Measurements from ENCODE around the gene CD3G. TPM values are rescaled to one million over a fixed set of nuclear protein-coding genes. Genes with fewer than 3 reads are reported as not detected.
A peak's percentile ranks its signal among the peaks of the same experiment; 100 is the strongest.
"Not testable (repeated sequence)": the region's sequence is repeated elsewhere in the genome, so short reads cannot be mapped to it uniquely, and the experiment has no call there.

CD3G gene
- total RNA-seq, 2 experiments from 2014 or later = 199 to 212 TPM

DNA sequence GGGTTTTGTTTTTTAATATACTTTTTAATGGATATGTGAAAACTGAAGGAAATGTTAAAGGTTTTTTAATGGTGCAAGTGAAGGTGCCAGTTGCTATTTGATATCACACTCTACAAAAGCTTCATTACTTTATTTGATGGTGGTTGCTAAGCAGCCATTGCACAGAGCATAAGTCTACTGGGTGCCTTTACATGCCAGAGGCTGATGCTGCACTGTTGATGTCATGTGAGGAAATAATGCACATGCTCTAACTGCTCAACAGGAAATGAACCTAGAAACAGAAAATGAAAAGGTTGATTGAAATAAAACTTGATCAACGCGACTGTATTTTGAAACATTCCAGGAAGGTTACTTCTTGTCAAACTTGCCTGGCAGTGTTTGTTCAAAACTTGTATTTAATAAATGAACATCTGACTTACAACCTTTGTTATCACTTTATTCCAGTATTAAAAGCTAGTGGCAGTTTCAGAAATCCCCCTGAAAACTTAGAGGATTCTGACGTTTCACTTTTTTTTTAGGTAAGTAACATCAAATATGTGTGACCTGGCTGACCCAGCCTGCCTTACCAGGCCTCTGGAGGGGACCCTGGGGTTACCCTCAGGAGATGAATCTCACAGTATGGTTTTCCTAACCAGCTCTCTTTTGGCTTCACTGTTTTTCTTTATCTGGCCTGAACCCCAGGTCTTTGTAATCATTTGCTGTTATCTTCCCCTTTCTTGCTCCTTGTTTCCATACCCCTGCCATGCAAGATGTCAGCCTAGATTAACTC is 54.8 kb downstream of the CD3G start:
- H3K36me3 Mint-ChIP-seq = peaks cover 17% of the 10 kb centered on the region
- DNase-seq (no peak), ATAC-seq (ENCODE audit: low read depth) (peak; percentile 85)
- no peaks in the 10 kb centered on the region for H3K27me3 Mint-ChIP-seq
- H3K9me3 Mint-ChIP-seq = no peaks in the 10 kb centered on the region
- peak overlapping the region; percentile 100 for H3K27ac Mint-ChIP-seq
- H3K4me3 Mint-ChIP-seq = peak overlapping the region; percentile 97
- POLR2A ChIA-PET = interaction anchor here (0.6 to 3.9 kb wide), 5 partner anchors 37 to 94 kb away, joined by 3 to 22 read pairs (median 4); partner anchors contain the start of genes KMT2A and UBE4A
- peaks cover 41% of the 10 kb centered on the region for H3K4me1 Mint-ChIP-seq

GRCh38 chr11:118401151-118401879 is 57.2 kb downstream of the CD3G start, which contains the start of gene ATP5MG:
TSS of gene ATP5MG (plus strand) at chr11:118401606. CDS start at chr11:118401666, 60 bp downstream.
- Mint-ChIP-seq H3K4me3 (peak within 1 kb of the TSS; percentile 97), H3K36me3 (peaks cover 16% of the 10 kb centered on the region), H3K27ac (peak within 1 kb of the TSS; percentile 100), H3K4me1 (peaks cover 47% of the 10 kb centered on the region), H3K27me3 (no peaks in the 10 kb centered on the region), H3K9me3 (no peaks in the 10 kb centered on the region)
- POLR2A ChIA-PET = interaction anchor here (0.7 to 2.1 kb wide), 3 partner anchors 16 to 34 kb away, joined by 3 to 19 read pairs (median 7); partner anchors contain the start of gene KMT2A
- ATAC-seq (ENCODE audit: low read depth) (peak; percentile 61), DNase-seq (peak; percentile 89)

GRCh38 chr11:118401880-118402590 is 57.9 kb downstream of the CD3G start:
- peak overlapping the region; percentile 97 for H3K4me3 Mint-ChIP-seq
- peaks cover 22% of the 10 kb centered on the region for H3K36me3 Mint-ChIP-seq
- no peaks in the 10 kb centered on the region for H3K27me3 Mint-ChIP-seq
- no peaks in the 10 kb centered on the region for H3K9me3 Mint-ChIP-seq
- POLR2A ChIA-PET = interaction anchor here (0.6 to 2.1 kb wide), 4 partner anchors 16 to 359 kb away, joined by 3 to 19 read pairs (median 6); partner anchors contain the start of gene KMT2A
- DNase-seq (no peak), ATAC-seq (ENCODE audit: low read depth) (no peak)
- peak overlapping the region; percentile 100 for H3K27ac Mint-ChIP-seq
- peaks cover 43% of the 10 kb centered on the region for H3K4me1 Mint-ChIP-seq

DNA sequence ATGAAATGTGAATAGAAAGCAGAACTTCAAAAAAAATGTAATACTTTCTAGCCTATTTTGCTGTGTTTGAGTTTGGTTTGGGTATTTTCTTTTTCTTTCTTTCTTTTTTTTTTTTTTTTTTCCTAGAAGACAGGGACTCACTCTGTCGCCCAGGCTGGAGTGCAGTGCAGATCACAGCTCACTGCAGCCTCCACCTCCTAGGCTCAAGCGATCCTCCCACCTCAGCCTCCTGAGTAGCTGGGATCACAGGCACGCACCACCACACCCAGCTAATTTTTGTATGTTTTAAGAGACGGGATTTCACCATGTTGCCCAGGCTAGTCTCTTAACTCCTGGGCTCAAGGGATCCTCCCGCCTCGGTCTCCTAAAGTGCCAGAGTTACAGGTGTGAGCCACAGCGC is 58.5 kb downstream of the CD3G start:
- not testable (repeated sequence) for DNase-seq; H3K9me3 Mint-ChIP-seq; H3K27me3 Mint-ChIP-seq; ATAC-seq (ENCODE audit: low read depth)
- peak overlapping the region; percentile 59 for H3K27ac Mint-ChIP-seq
- H3K4me3 Mint-ChIP-seq = peak overlapping the region; percentile 97
- H3K4me1 Mint-ChIP-seq = peaks cover 42% of the 10 kb centered on the region
- POLR2A ChIA-PET = interaction anchor here (0.6 to 2.1 kb wide), 4 partner anchors 28 to 358 kb away, joined by 3 to 19 read pairs (median 6); partner anchors contain the start of gene KMT2A
- H3K36me3 Mint-ChIP-seq = peaks cover 22% of the 10 kb centered on the region

Other genes starting within 250 kb of the CD3G start
- under 1 TPM in 1 of 2 experiments, not detected in 1; 0.17 TPM for gene SCN4B, start 191.5 kb upstream of the CD3G start, total RNA-seq
- not detected for gene SCN2B, start 167.7 kb upstream of the CD3G start, total RNA-seq
- gene JAML, start 119.3 kb upstream of the CD3G start, total RNA-seq = 100 to 1,000 TPM; 181 to 189 TPM
- gene MPZL3, start 92.0 kb upstream of the CD3G start, total RNA-seq = 10 to 100 TPM; 24.5 to 29.8 TPM
- 1 to 10 TPM; 8.2 to 9.2 TPM for gene MPZL2, start 80.0 kb upstream of the CD3G start, total RNA-seq
- 100 to 1,000 TPM; 607 to 630 TPM for gene CD3E, start 39.6 kb upstream of the CD3G start, total RNA-seq
- 100 to 1,000 TPM; 424 to 433 TPM for gene CD3D, start 1.6 kb upstream of the CD3G start, total RNA-seq
- 10 to 100 TPM; 43.4 to 44.4 TPM for gene UBE4A, start 15.3 kb downstream of the CD3G start, total RNA-seq
- 100 to 1,000 TPM; 202 to 224 TPM for gene ATP5MG, start 57.3 kb downstream of the CD3G start, total RNA-seq
- 100 to 1,000 TPM; 117 to 126 TPM for gene KMT2A, start 92.1 kb downstream of the CD3G start, total RNA-seq
- gene TTC36, start 183.1 kb downstream of the CD3G start, total RNA-seq = 1 to 10 TPM in 1 of 2 experiments, under 1 TPM in 1; 0.68 to 1.0 TPM
- 10 to 100 TPM; 11.8 to 12.5 TPM for gene TMEM25, start 186.8 kb downstream of the CD3G start, total RNA-seq
- 10 to 100 TPM; 12.1 to 14.3 TPM for gene IFT46, start 221.6 kb downstream of the CD3G start, total RNA-seq
- 100 to 1,000 TPM; 107 to 108 TPM for gene ARCN1, start 228.1 kb downstream of the CD3G start, total RNA-seq

Measured in activated naive CD8-positive, alpha-beta T cell treated with anti-CD3 and anti-CD28 coated beads, Interleukin-2, amount 10 ng/mL, durations not matched to agents 7 days and 5 days (primary cell).